Activated B cell treated with CpG ODN at 0.5 μM for 24 hours (primary cell): ENCODE results near the gene PPIF. TPM values are rescaled to one million over a fixed set of nuclear protein-coding genes. Genes with fewer than 3 reads are reported as not detected.

ENCODE experiments used
- ATAC-seq: fragments of 200-7000 bp; cut with Tn5 transposase; one replicate; pipeline ENCODE4 v1.10.0; 2021; ENCODE audit warnings: low read depth, mild to moderate bottlenecking, moderate library complexity
- CTCF ChIA-PET: fragments of 350-600 bp; sonication (Branson Sonifier 250); formaldehyde crosslinking; loops from one replicate; lab custom pipeline; 2021; ENCODE audit warnings: antibody characterized with exemption; lab: Charles Lee
- POLR2A ChIA-PET: fragments of 350-600 bp; sonication (Branson Sonifier 250); formaldehyde crosslinking; loops from one replicate; lab custom pipeline; 2021; ENCODE audit warnings: antibody characterized with exemption; lab: Charles Lee
- DNase-seq: peaks from one replicate; pipeline ENCODE4 v3.0.0; 2022
- H3K27ac Mint-ChIP-seq: one replicate; pipeline ENCODE4 v1.8.0; 2020; ENCODE audit warnings: mixed read lengths
- H3K27me3 Mint-ChIP-seq: one replicate; pipeline ENCODE4 v1.8.0; 2021; ENCODE audit warnings: mixed read lengths
- H3K36me3 Mint-ChIP-seq: one replicate; pipeline ENCODE4 v1.8.0; 2021; ENCODE audit warnings: low read depth, mixed read lengths
- H3K4me1 Mint-ChIP-seq: one replicate; pipeline ENCODE4 v1.8.0; 2021; ENCODE audit warnings: mixed read lengths
- H3K4me3 Mint-ChIP-seq: one replicate; pipeline ENCODE4 v1.8.0; 2020; ENCODE audit warnings: mild to moderate bottlenecking, mixed read lengths
- H3K9me3 Mint-ChIP-seq: one replicate; pipeline ENCODE4 v1.8.0; 2020; ENCODE audit warnings: mixed read lengths
- intact Hi-C: fragments of 100-400 bp; cut with micrococcal nuclease; formaldehyde crosslinking; loops from one replicate; pipeline ENCODE4 v1.15.1; 2024
- total RNA-seq: library from RNA; stranded (reverse); gene quantifications from 2 replicates; pipeline ENCODE4 v1.2.3, GENCODE V29; 2022
- TF ChIP-seq, protein P1 (sequence below): fragments of 200-600 bp; IDR thresholded peaks from one replicate; pipeline ENCODE4 v1.8.0; 2022; ENCODE audit warnings: antibody characterized with exemption, mild to moderate bottlenecking

Gene PPIF
- total RNA-seq, 1 donor from 2014 or later: 72.5 TPM

DNA sequence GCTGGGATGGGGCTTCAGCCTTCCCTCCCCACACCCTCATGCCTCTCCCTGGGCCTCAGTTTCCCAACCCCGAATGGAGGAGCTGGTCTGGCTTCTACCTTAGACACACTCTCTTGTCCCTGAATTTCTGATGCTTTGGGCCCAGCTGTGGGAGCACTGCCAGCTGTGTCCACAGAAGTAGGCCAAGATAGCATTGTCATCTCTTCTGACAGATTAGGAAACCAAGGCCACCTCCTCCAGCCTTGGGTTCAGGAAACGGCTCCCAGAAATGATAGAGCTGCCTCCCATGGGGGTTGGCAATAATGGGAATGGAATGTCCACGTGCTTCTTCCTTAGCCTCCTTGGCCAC, 1.3 kb downstream of the PPIF start:
- no peaks in the 10 kb centered on the region for H3K27me3 Mint-ChIP-seq
- POLR2A ChIA-PET: interaction anchor here (1.1 to 4.8 kb wide), 12 partner anchors 10 to 151 kb away, joined by 3 to 37 read pairs (median 7); partner anchors contain the start of gene ZCCHC24
- TF ChIP-seq, protein P1, sequence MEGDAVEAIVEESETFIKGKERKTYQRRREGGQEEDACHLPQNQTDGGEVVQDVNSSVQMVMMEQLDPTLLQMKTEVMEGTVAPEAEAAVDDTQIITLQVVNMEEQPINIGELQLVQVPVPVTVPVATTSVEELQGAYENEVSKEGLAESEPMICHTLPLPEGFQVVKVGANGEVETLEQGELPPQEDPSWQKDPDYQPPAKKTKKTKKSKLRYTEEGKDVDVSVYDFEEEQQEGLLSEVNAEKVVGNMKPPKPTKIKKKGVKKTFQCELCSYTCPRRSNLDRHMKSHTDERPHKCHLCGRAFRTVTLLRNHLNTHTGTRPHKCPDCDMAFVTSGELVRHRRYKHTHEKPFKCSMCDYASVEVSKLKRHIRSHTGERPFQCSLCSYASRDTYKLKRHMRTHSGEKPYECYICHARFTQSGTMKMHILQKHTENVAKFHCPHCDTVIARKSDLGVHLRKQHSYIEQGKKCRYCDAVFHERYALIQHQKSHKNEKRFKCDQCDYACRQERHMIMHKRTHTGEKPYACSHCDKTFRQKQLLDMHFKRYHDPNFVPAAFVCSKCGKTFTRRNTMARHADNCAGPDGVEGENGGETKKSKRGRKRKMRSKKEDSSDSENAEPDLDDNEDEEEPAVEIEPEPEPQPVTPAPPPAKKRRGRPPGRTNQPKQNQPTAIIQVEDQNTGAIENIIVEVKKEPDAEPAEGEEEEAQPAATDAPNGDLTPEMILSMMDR: no peak
- no peak for DNase-seq
- H3K4me3 Mint-ChIP-seq: peak overlapping the region; percentile 84
- H3K36me3 Mint-ChIP-seq: peaks cover 50% of the 10 kb centered on the region
- no peak for ATAC-seq
- H3K27ac Mint-ChIP-seq: peak overlapping the region; percentile 90
- intact Hi-C loops: loop anchor here (1.0 to 10.0 kb wide), 6 partner anchors 281 to 1474 kb away; partner anchors contain the start of genes ANXA11, POLR3A and ZMIZ1
- H3K9me3 Mint-ChIP-seq: no peaks in the 10 kb centered on the region
- H3K4me1 Mint-ChIP-seq: peaks cover 29% of the 10 kb centered on the region
- CTCF ChIA-PET: interaction anchor here (1.0 kb wide), 2 partner anchors 26 to 153 kb away, joined by 3 read pairs; no protein-coding TSS in a partner anchor

DNA sequence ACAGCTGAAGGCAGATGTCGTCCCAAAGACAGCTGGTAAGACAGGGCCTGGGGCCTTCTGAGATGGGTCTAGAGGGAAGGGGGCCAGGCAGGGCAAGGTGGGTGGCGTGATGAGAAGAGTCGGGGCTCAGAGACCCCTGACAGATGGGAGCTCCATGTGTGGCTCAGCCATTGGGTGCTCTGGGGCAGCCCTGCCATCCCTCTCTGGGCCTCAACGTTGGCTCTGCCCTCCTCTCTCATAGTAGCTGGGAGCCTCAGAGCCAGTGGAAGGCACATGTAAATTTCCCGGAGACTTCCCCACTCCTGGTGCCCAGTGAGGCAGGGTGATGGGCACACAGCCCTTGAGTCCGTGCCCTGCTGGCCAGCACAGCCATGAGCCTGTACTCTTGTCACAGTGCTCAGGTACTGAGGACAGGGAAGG, 1.8 kb downstream of the PPIF start:
- intact Hi-C loops: loop anchor here (5.0 to 10.0 kb wide), 5 partner anchors 282 to 1474 kb away; partner anchors contain the start of genes ANXA11, POLR3A and ZMIZ1
- ChIA-PET POLR2A (interaction anchor here (1.4 to 4.8 kb wide), 6 partner anchors 14 to 107 kb away, joined by 6 to 37 read pairs (median 21); no protein-coding TSS in a partner anchor), CTCF (interaction anchor here (1.0 kb wide), 1 partner anchor 25 kb away, joined by 3 read pairs; no protein-coding TSS in a partner anchor)
- peak overlapping the region; percentile 90 for H3K27ac Mint-ChIP-seq
- ATAC-seq (no peak), DNase-seq (no peak)
- peaks cover 54% of the 10 kb centered on the region for H3K36me3 Mint-ChIP-seq
- H3K9me3 Mint-ChIP-seq: no peaks in the 10 kb centered on the region
- peak overlapping the region; percentile 84 for H3K4me3 Mint-ChIP-seq
- TF ChIP-seq, protein P1: no peak
- peaks cover 34% of the 10 kb centered on the region for H3K4me1 Mint-ChIP-seq
- H3K27me3 Mint-ChIP-seq: no peaks in the 10 kb centered on the region

DNA sequence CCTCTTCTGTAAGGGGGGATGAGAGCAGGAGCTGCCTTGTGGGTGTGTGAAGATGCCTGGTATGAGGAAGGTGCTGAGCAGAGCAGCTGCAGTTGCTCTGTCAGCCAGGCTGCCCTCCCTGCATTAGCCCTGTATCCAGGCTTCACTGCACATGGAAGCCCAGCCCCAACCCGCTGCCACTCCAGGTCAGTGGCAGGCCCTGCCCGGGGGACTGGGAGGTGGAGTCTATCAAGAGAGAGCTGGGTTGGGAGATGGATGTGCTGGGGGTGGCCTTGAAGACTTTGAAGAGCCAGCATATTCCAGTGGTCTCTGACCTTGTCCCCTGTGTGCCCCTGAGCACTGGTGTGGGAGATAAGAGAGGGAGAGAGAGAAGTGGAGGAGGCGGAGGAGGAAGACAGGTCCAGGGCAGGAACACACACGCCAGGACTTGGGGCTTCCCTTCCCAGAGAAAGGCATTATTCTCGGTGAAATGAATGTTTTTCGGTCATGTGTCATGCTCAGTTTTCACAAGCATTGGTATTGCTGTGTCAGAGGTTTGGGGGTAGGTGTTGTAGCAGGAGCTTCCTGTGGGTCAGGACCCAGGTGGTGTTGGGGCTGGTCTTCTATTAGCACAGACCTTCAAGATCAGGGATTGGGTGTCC, 2.6 kb downstream of the PPIF start:
- Mint-ChIP-seq H3K4me1 (peaks cover 42% of the 10 kb centered on the region), H3K9me3 (no peaks in the 10 kb centered on the region), H3K27me3 (no peaks in the 10 kb centered on the region), H3K36me3 (peaks cover 62% of the 10 kb centered on the region), H3K4me3 (no peak overlapping the region), H3K27ac (peak overlapping the region; percentile 90)
- TF ChIP-seq, protein P1: no peak
- DNase-seq: no peak
- ChIA-PET POLR2A (no interaction called here), CTCF (no interaction called here)
- ATAC-seq: no peak
- intact Hi-C loops: loop anchor here (5.0 to 10.0 kb wide), 5 partner anchors 283 to 1475 kb away; partner anchors contain the start of genes ANXA11, POLR3A and ZMIZ1

DNA sequence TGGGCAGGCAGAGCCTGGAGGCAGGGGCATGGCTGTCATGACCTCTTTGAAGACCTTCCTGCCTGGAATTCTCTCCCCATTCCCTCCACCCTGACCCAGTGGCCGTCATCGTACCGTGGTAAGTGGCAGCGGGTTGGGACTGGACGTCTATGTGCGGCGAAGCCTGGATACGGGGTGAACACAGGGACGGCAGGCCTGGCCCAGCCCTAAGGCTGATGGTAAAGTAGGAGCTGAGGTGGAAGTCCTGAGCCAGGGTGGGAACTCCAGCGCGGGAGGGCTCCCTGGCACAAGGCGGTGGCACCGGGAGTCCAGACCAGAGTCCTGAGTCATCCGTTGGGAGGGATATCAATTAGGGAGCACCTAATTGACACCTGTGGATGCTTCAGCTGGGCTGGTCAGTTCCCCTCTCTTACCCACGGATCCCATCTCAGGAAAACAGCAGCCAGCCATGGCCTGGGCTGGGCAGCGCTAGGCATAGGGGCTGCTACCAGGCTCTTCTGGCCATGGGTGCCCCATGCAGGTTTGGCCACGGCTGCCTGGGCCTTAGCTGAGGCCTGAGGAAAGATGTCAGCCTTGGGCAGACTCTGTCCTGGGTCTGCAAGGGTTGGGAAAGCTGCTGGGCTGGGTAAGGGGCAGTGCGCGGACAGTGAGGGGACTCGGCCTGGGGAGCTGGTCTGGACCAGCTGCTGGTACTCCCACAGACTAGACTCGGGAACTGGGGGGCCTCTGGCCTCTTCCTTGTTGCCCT, 3.3 kb downstream of the PPIF start:
- H3K9me3 Mint-ChIP-seq: no peaks in the 10 kb centered on the region
- ChIA-PET CTCF (no interaction called here), POLR2A (interaction anchor here (0.7 kb wide), 2 partner anchors 61 to 94 kb away, joined by 3 read pairs; no protein-coding TSS in a partner anchor)
- ATAC-seq: no peak
- no peak overlapping the region for H3K4me3 Mint-ChIP-seq
- no peaks in the 10 kb centered on the region for H3K27me3 Mint-ChIP-seq
- TF ChIP-seq, protein P1: no peak
- H3K27ac Mint-ChIP-seq: peak overlapping the region; percentile 90
- DNase-seq: no peak
- intact Hi-C loops: no loop called here
- H3K4me1 Mint-ChIP-seq: peaks cover 47% of the 10 kb centered on the region
- H3K36me3 Mint-ChIP-seq: peaks cover 69% of the 10 kb centered on the region
